HG02938 (cell line): ENCODE results near the gene TMPRSS11B.
"Not testable (repeated sequence)": the region's sequence is repeated elsewhere in the genome, so short reads cannot be mapped to it uniquely, and the experiment has no call there.

Source experiments
- ATAC-seq: cut with Tn5 transposase; IDR thresholded peaks from one replicate; pipeline ENCODE4 v1.9.1; 2021; ENCODE audit warnings: mild to moderate bottlenecking, moderate library complexity; ENCODE audit not compliant: unreplicated experiment

The TMPRSS11B gene

GRCh38 chr4:68228568-68228967 is 16.9 kb downstream of the TMPRSS11B start:
- ATAC-seq = no peak

- ATAC-seq = no peak
Measured at GRCh38 chr4:68218044-68218443, 27.4 kb downstream of the TMPRSS11B start.

- ATAC-seq = no peak
Measured at GRCh38 chr4:68216501-68216900, 29.0 kb downstream of the TMPRSS11B start.

- no peak for ATAC-seq
Measured at GRCh38 chr4:68209003-68209402, 36.5 kb downstream of the TMPRSS11B start.

GRCh38 chr4:68194305-68194704 is 51.2 kb downstream of the TMPRSS11B start:
- ATAC-seq = not testable (repeated sequence)

GRCh38 chr4:68193194-68193593 is 52.3 kb downstream of the TMPRSS11B start:
- no peak for ATAC-seq

GRCh38 chr4:68187145-68187544 is 58.3 kb downstream of the TMPRSS11B start:
- no peak for ATAC-seq

GRCh38 chr4:68184923-68185322 is 60.6 kb downstream of the TMPRSS11B start:
- ATAC-seq = no peak

GRCh38 chr4:68183417-68183816 is 62.1 kb downstream of the TMPRSS11B start:
- no peak for ATAC-seq

- ATAC-seq = no peak
Measured at GRCh38 chr4:68182382-68182820, 63.1 kb downstream of the TMPRSS11B start.

- no peak for ATAC-seq
Measured at GRCh38 chr4:68180849-68181526, 64.5 kb downstream of the TMPRSS11B start.

- ATAC-seq = no peak
Measured at GRCh38 chr4:68176904-68177303, 68.6 kb downstream of the TMPRSS11B start.
